T-helper 2 cell treated with Interferon-gamma antibody and Interleukin-4, amounts not matched to agents 5 μg/mL and 100 μg/mL, for 36 hours (primary cell): ENCODE measurements around the gene SRI.

ENCODE experiments used
- DNase-seq: peaks from one replicate; pipeline ENCODE4 v3.0.0; 2021; ENCODE audit warnings: low spot score
- H3K27ac Mint-ChIP-seq: one replicate; pipeline ENCODE4 v1.8.0; 2021; ENCODE audit warnings: mild to moderate bottlenecking, mixed read lengths
- H3K27me3 Mint-ChIP-seq: one replicate; pipeline ENCODE4 v1.8.0; 2021; ENCODE audit warnings: low read depth, mixed read lengths
- H3K36me3 Mint-ChIP-seq: one replicate; pipeline ENCODE4 v1.8.0; 2021; ENCODE audit warnings: low read depth, mixed read lengths
- H3K4me1 Mint-ChIP-seq: one replicate; pipeline ENCODE4 v1.8.0; 2021; ENCODE audit warnings: low read depth, mixed read lengths
- H3K4me3 Mint-ChIP-seq: one replicate; pipeline ENCODE4 v1.8.0; 2022; ENCODE audit warnings: mild to moderate bottlenecking, moderate library complexity, mixed read lengths
- H3K9me3 Mint-ChIP-seq: one replicate; pipeline ENCODE4 v1.8.0; 2021; ENCODE audit warnings: mixed read lengths

The SRI gene

GRCh38 chr7:88216276-88216675 is 3.6 kb downstream of the SRI start:
- peaks cover 56% of the 10 kb centered on the region for H3K4me1 Mint-ChIP-seq

DNA sequence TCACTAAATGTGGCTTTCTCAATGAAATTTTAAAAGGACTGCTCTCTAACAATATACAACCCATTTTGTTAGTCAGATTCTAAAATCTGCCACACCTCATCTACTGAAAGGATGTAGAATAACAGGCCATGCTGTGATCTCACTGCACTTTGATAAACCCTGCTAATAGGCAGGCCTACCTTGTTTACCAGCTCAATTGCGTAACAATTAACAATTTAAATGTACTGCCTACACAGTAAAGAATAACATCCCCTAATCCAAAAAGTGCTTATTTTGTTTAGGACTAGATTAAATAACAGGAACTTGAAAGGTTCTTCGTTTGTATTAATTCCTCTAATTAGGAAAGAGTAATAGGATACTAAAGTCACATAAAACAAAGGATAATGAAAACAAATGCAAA is 4.5 kb downstream of the SRI start:
- no peak for DNase-seq
- Mint-ChIP-seq H3K27me3 (no peaks in the 10 kb centered on the region), H3K4me3 (no peak overlapping the region), H3K27ac (no peak overlapping the region), H3K9me3 (no peaks in the 10 kb centered on the region), H3K4me1 (peaks cover 47% of the 10 kb centered on the region), H3K36me3 (peaks cover 45% of the 10 kb centered on the region)

More at GRCh38 chr7:88216276-88216675, 3.6 kb downstream of the SRI start:
- DNase-seq, result no peak
- Mint-ChIP-seq H3K27ac (no peak overlapping the region), H3K27me3 (no peaks in the 10 kb centered on the region), H3K36me3 (peaks cover 45% of the 10 kb centered on the region), H3K9me3 (no peaks in the 10 kb centered on the region), H3K4me3 (peak overlapping the region; percentile 9)

GRCh38 chr7:88214456-88214855 is 5.4 kb downstream of the SRI start:
- no peak overlapping the region for H3K27ac Mint-ChIP-seq

GRCh38 chr7:88212918-88213317 is 6.9 kb downstream of the SRI start:
- no peaks in the 10 kb centered on the region for H3K27me3 Mint-ChIP-seq
- H3K4me1 Mint-ChIP-seq, result peaks cover 39% of the 10 kb centered on the region
- H3K4me3 Mint-ChIP-seq, result no peak overlapping the region
- no peaks in the 10 kb centered on the region for H3K9me3 Mint-ChIP-seq
- H3K27ac Mint-ChIP-seq, result peak overlapping the region; percentile 2
- H3K36me3 Mint-ChIP-seq, result peaks cover 53% of the 10 kb centered on the region
- DNase-seq, result no peak

More at GRCh38 chr7:88214456-88214855, 5.4 kb downstream of the SRI start:
- Mint-ChIP-seq H3K9me3 (no peaks in the 10 kb centered on the region), H3K4me1 (peaks cover 44% of the 10 kb centered on the region), H3K4me3 (no peak overlapping the region), H3K27me3 (no peaks in the 10 kb centered on the region), H3K36me3 (peaks cover 52% of the 10 kb centered on the region)
- DNase-seq, result no peak

GRCh38 chr7:88208521-88208920 is 11.3 kb downstream of the SRI start:
- H3K4me3 Mint-ChIP-seq, result no peak overlapping the region
- peaks cover 18% of the 10 kb centered on the region for H3K4me1 Mint-ChIP-seq
- H3K36me3 Mint-ChIP-seq, result peaks cover 64% of the 10 kb centered on the region

DNA sequence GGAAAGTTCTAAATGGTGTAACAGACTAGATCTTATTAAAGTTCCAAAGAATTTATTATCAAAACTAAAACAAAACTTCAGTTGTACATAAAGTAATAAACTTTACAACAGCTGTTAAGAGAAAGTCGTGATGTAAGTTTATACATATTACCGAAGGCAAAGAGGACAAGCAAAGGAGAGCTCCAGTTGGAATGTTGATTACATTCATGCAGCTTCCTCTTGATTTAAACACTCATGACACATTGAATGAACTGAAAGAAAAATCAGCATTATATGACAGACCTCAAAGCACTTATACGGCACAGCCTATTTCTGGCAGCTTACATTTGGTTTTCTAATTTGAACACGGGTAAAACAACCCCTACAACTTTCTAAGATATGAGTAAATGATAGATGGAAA is 13.6 kb downstream of the SRI start:
- no peaks in the 10 kb centered on the region for H3K9me3 Mint-ChIP-seq
- peaks cover 68% of the 10 kb centered on the region for H3K36me3 Mint-ChIP-seq
- H3K4me3 Mint-ChIP-seq, result no peak overlapping the region
- peaks cover 20% of the 10 kb centered on the region for H3K4me1 Mint-ChIP-seq
- no peak overlapping the region for H3K27ac Mint-ChIP-seq
- no peaks in the 10 kb centered on the region for H3K27me3 Mint-ChIP-seq
- no peak for DNase-seq

More at GRCh38 chr7:88208521-88208920, 11.3 kb downstream of the SRI start:
- no peak for DNase-seq
- Mint-ChIP-seq H3K27me3 (no peaks in the 10 kb centered on the region), H3K27ac (no peak overlapping the region), H3K9me3 (no peaks in the 10 kb centered on the region)

DNA sequence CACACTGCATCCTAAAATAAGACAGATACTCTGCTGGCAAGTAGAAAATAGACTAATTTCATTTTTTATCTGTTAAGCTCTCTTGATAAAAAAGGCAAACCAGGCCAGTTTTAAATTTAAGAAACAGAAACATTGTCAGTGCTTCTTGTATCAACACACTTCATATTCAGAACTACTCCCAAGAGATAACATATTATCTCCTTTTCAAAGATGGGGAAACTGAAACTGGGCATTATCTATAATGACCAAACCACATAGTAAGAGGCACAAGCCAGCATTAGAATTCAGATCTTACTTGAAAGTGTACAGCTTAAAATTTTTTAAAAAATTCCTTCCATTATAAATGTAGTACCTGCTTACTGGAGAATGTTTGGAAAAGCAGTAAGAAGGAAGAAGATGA is 14.7 kb downstream of the SRI start:
- DNase-seq, result no peak
- Mint-ChIP-seq H3K4me3 (no peak overlapping the region), H3K4me1 (peaks cover 20% of the 10 kb centered on the region), H3K27me3 (no peaks in the 10 kb centered on the region), H3K9me3 (no peaks in the 10 kb centered on the region), H3K36me3 (peaks cover 72% of the 10 kb centered on the region), H3K27ac (no peak overlapping the region)

DNA sequence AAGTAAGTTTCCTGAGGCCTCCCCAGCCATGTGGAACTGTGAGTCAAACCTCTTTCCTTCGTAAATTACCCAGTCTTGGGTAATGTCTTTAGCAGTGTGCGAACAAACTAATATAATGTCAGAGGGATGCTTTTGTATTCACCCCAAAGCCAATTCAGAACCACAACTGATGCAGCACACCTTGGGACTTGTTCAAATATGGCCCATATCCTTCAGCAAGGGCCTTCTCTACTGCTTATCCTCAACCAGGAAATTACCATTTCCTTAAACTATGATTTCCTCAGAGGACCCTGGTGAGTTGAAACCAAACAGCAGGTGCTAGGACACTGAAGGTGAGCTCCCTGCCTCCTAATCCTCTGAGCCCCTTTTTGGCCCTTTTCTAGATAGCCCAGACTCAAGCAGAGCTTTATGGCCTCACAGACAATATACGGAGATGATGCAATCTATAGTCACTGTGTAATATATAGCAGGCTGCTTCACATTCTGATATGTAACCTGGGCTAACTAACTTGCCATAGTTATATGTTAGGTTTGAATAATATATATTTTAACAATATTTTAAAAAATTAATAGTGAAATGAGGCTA is 15.2 kb downstream of the SRI start:
- Mint-ChIP-seq H3K27ac (no peak overlapping the region), H3K9me3 (no peaks in the 10 kb centered on the region), H3K4me1 (peaks cover 20% of the 10 kb centered on the region), H3K4me3 (no peak overlapping the region), H3K27me3 (no peaks in the 10 kb centered on the region), H3K36me3 (peaks cover 67% of the 10 kb centered on the region)
- no peak for DNase-seq

DNA sequence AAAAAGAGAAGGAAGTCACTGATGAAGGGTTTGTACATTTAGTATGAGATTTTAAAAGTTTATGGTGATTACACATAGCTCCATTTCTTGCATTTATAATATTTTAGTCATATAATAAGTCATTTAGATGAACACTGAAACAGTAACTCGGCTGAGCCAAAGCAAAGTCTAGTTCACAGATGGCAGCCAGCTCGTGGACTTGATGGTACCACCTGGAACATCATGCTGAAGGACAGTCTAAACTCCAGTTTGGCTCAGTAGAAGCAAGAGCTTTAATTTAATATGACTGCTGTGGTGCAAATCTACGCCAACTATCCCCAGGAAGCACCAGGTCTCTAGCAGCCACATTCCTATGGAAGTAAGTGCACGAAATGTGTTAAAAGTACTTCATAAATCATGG is 16.4 kb downstream of the SRI start:
- Mint-ChIP-seq H3K27me3 (no peaks in the 10 kb centered on the region), H3K36me3 (peaks cover 61% of the 10 kb centered on the region), H3K4me1 (peaks cover 20% of the 10 kb centered on the region), H3K9me3 (no peaks in the 10 kb centered on the region), H3K27ac (no peak overlapping the region), H3K4me3 (no peak overlapping the region)
- no peak for DNase-seq

- peak overlapping the region; percentile 55 for H3K27ac Mint-ChIP-seq
- no peak overlapping the region for H3K4me3 Mint-ChIP-seq
- no peaks in the 10 kb centered on the region for H3K27me3 Mint-ChIP-seq
These were observed 17.0 kb downstream of the SRI start for GRCh38 chr7:88202799-88203198.

DNA sequence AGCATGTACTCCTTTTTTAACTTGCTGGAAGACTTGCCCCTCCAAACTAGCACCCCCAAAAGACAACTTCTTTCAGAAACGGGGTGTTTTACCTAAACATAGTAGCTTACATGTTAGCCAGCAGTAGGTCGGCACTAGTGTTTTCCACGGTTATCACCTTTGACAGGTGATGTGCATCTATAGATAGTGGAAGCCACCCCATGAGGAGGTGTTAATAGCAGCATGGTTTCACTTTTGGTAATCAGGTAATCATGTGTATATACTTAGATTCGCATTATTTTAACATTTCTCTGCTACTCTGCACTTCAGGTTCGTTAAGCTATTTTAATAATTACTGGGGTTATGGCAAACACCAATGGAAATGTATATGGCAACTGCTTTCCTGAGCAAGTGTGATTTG is 17.6 kb downstream of the SRI start:
- Mint-ChIP-seq H3K4me3 (no peak overlapping the region), H3K27me3 (no peaks in the 10 kb centered on the region), H3K36me3 (peaks cover 51% of the 10 kb centered on the region), H3K27ac (no peak overlapping the region), H3K4me1 (peaks cover 20% of the 10 kb centered on the region), H3K9me3 (no peaks in the 10 kb centered on the region)
- no peak for DNase-seq

More at GRCh38 chr7:88202799-88203198, 17.0 kb downstream of the SRI start:
- H3K9me3 Mint-ChIP-seq, result no peaks in the 10 kb centered on the region
- DNase-seq, result no peak
- peaks cover 20% of the 10 kb centered on the region for H3K4me1 Mint-ChIP-seq
- peaks cover 56% of the 10 kb centered on the region for H3K36me3 Mint-ChIP-seq

- peaks cover 16% of the 10 kb centered on the region for H3K4me1 Mint-ChIP-seq
- no peak overlapping the region for H3K4me3 Mint-ChIP-seq
- no peak overlapping the region for H3K27ac Mint-ChIP-seq
- no peaks in the 10 kb centered on the region for H3K27me3 Mint-ChIP-seq
- H3K9me3 Mint-ChIP-seq, result no peaks in the 10 kb centered on the region
- H3K36me3 Mint-ChIP-seq, result peaks cover 42% of the 10 kb centered on the region
- DNase-seq, result no peak
These were observed 18.5 kb downstream of the SRI start for GRCh38 chr7:88201305-88201704.

DNA sequence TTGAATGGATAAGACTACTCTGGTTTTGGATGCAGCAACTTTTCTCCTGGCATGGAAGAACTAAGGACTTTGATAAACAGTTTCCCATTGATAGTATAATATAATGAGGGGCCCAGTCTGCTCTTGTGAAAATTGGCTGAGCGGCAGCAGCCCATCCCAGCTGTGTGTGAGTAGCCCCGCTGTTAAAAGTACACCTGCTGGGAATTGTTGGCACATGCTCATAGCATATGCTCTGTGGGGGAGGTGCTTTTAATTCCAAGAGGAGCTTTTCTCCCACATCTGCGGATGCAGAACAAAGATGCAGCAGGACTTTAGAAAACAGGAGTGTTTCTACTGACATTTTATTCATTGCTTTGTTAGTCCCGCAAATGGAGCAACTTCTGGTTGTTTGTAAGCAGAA is 19.0 kb downstream of the SRI start:
- DNase-seq, result no peak
- H3K36me3 Mint-ChIP-seq, result peaks cover 37% of the 10 kb centered on the region
- no peak overlapping the region for H3K27ac Mint-ChIP-seq
- no peak overlapping the region for H3K4me3 Mint-ChIP-seq
- H3K27me3 Mint-ChIP-seq, result no peaks in the 10 kb centered on the region
- H3K4me1 Mint-ChIP-seq, result peaks cover 13% of the 10 kb centered on the region
- H3K9me3 Mint-ChIP-seq, result no peaks in the 10 kb centered on the region

GRCh38 chr7:88200261-88200660 is 19.6 kb downstream of the SRI start:
- no peaks in the 10 kb centered on the region for H3K9me3 Mint-ChIP-seq
- H3K27ac Mint-ChIP-seq, result no peak overlapping the region
- no peaks in the 10 kb centered on the region for H3K27me3 Mint-ChIP-seq
- H3K36me3 Mint-ChIP-seq, result peaks cover 35% of the 10 kb centered on the region
- DNase-seq, result no peak
- H3K4me1 Mint-ChIP-seq, result peaks cover 13% of the 10 kb centered on the region
- no peak overlapping the region for H3K4me3 Mint-ChIP-seq

DNA sequence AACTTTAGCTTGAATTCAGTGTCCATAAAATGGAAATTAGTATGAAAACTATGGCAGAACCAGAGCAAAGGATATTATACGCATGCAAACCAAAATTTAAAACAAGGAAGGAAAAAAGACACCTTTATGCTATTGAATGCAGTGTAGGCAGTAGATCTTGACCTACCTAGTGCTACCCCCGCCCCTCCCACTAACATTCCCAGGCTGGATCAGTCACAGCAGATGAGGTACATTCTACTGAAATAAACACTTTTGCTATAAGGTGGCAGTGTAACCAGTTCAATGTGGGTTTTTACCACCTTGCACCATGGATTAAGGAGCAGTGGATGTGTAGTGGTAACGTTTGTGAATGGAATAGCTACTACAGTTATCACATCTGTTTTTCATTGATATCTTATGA is 27.9 kb downstream of the SRI start:
- Mint-ChIP-seq H3K4me3 (no peak overlapping the region), H3K27ac (no peak overlapping the region), H3K4me1 (no peaks in the 10 kb centered on the region), H3K9me3 (no peaks in the 10 kb centered on the region), H3K36me3 (peaks cover 2% of the 10 kb centered on the region), H3K27me3 (no peaks in the 10 kb centered on the region)
- DNase-seq, result no peak
